ENCODE measurements around the gene CUEDC1.

DNA sequence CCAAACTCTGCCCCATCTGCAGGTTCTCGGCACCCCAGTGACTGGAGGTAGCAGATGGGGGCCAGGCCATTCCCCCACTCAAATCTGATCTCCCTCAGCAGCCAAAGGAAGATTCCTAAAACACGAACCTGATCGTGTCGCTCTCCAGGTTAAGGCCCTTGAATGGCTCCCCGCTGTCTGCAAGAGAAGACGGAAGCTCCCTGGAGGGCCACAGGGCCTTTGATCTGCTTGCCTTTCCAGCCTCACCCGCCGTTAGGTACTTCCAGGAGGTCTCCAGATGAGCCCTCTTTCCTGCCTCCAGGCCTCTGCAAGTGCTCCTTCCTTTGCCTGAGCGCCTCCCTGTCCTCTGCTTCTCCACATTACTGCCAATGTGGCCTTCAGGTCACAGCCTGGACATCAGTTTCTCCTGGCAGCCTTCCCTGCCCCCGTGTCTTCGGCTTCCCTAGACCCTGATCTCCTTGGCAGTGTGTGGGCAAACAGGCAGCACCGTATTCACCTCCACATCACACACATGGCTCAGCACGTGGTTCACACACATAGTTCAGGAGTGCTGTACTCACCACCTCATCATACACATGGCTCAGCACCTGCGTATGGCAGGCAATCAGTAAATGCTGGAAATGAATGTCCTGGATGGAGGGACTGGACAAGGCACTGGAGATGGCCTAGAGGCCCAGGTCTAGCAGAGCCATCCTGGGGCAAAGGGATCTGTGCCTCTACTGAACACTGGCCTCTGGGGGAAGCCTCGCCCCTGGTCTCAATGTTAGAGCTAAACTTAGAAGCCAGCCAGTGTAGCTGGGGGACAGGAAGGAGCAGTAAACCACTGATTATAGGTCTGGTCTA lies 79.0 kb downstream of the CUEDC1 start:
- no peak for TF ChIP-seq EZH2 (IDR thresholded peaks at IDR 0.05; ENCODE audit: borderline replicate concordance)
- TF ChIP-seq, protein P1, sequence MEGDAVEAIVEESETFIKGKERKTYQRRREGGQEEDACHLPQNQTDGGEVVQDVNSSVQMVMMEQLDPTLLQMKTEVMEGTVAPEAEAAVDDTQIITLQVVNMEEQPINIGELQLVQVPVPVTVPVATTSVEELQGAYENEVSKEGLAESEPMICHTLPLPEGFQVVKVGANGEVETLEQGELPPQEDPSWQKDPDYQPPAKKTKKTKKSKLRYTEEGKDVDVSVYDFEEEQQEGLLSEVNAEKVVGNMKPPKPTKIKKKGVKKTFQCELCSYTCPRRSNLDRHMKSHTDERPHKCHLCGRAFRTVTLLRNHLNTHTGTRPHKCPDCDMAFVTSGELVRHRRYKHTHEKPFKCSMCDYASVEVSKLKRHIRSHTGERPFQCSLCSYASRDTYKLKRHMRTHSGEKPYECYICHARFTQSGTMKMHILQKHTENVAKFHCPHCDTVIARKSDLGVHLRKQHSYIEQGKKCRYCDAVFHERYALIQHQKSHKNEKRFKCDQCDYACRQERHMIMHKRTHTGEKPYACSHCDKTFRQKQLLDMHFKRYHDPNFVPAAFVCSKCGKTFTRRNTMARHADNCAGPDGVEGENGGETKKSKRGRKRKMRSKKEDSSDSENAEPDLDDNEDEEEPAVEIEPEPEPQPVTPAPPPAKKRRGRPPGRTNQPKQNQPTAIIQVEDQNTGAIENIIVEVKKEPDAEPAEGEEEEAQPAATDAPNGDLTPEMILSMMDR (IDR thresholded peaks at IDR 0.05; ENCODE audit: poor library complexity): no peak
- TF ChIP-seq EZH2phosphoT487 (IDR thresholded peaks at IDR 0.05; ENCODE audit: low read depth, severe bottlenecking, unreplicated experiment): no peak

All from hepatocyte (in vitro differentiated cells).